GM12878 (cell line): Measurements from ENCODE around the gene SMURF1. TPM values are rescaled to one million over a fixed set of nuclear protein-coding genes. Genes with fewer than 3 reads are reported as not detected.

Source experiments
- ATAC-seq: fragments of 200-7000 bp; cut with Tn5 transposase; 3 replicates; pipeline ENCODE4 v1.9.1; 2020; ENCODE audit warnings: mild to moderate bottlenecking, moderate library complexity
- BruUV-seq: library from RNA; stranded (reverse); fragments of 400-500 nt; replicated peaks from 2 replicates; lab custom pipeline; 2021; lab: Mats Ljungman, UMichigan
- CTCF ChIA-PET: fragments of 300-600 bp; sonication (Branson Sonifier 250); formaldehyde crosslinking; extraction: SDS; loops from one replicate; lab custom pipeline; 2021; ENCODE audit warnings: inconsistent platforms; lab: Yijun Ruan, JAX
- POLR2A ChIA-PET: fragments of 350-600 bp; formaldehyde crosslinking; extraction: SDS; loops from one replicate; lab custom pipeline; 2021; ENCODE audit warnings: inconsistent platforms; lab: Charles Lee
- RAD21 ChIA-PET: fragments of 300-600 bp; sonication (Branson Sonifier 250); formaldehyde crosslinking; loops from one replicate; lab custom pipeline; 2023; ENCODE audit warnings: antibody characterized with exemption; ENCODE audit not compliant: unreplicated experiment; lab: Charles Lee
- SMC1A ChIA-PET: fragments of 300-600 bp; sonication (Branson Sonifier 250); formaldehyde crosslinking; loops from one replicate; lab custom pipeline; 2023; ENCODE audit not compliant: unreplicated experiment, uncharacterized antibody; lab: Charles Lee
- DNase-seq: peaks from one replicate; pipeline ENCODE4 v3.0.0-alpha.2; 2011; ENCODE audit warnings: low read depth, low spot score
- FAIRE-seq: peaks from 3 replicates; lab custom pipeline; 2011; peaks lifted over from hg19 to GRCh38; lab: Jason Lieb, UNC
- H2AFZ ChIP-seq: 2 replicates; pipeline ENCODE4 v1.6.0; 2011; ENCODE audit warnings: low read depth, low read length, control low read depth; ENCODE audit not compliant: control insufficient read depth
- H3K27ac ChIP-seq: 2 replicates; pipeline ENCODE4 v1.5.1; 2011; ENCODE audit warnings: control low read depth; ENCODE audit not compliant: control insufficient read depth, insufficient read depth
- H3K27me3 ChIP-seq, 2 experiments: replicated peaks in 1 of 2; 2 replicates each; pipeline versions ENCODE4 v1.6.0 to v1.6.1; 2011; ENCODE audit warnings: low read length in 1 of 2; ENCODE audit not compliant: control insufficient read depth in 2 of 2, insufficient read depth in 2 of 2
- H3K36me3 ChIP-seq, 2 experiments: 2 replicates each; pipeline ENCODE4 v1.5.1; 2011; ENCODE audit warnings: low read length in 1 of 2; ENCODE audit not compliant: control insufficient read depth in 2 of 2, insufficient read depth in 2 of 2
- H3K4me1 ChIP-seq: 2 replicates; pipeline ENCODE4 v1.6.1; 2011; ENCODE audit warnings: mild to moderate bottlenecking, low read length, moderate library complexity, mixed read lengths; ENCODE audit not compliant: control insufficient read depth, insufficient read depth
- H3K4me2 ChIP-seq: 2 replicates; pipeline ENCODE4 v1.6.0; 2011; ENCODE audit warnings: control low read depth; ENCODE audit not compliant: control insufficient read depth, insufficient read depth
- H3K4me3 ChIP-seq: fragments of 200-600 bp; sonication (generic); 2 replicates; pipeline ENCODE4 v1.5.1; 2016
- H3K79me2 ChIP-seq: 2 replicates; pipeline ENCODE4 v1.6.0; 2011; ENCODE audit warnings: low read length; ENCODE audit not compliant: control insufficient read depth, insufficient read depth
- H3K9ac ChIP-seq: 2 replicates; pipeline ENCODE4 v1.8.0; 2011; ENCODE audit warnings: low read length, control low read depth, mixed read lengths; ENCODE audit not compliant: control insufficient read depth, insufficient read depth
- H3K9me3 ChIP-seq: replicated peaks from 3 replicates; pipeline ENCODE4 v1.5.1; 2011; ENCODE audit warnings: mild to moderate bottlenecking, low read length; ENCODE audit not compliant: control insufficient read depth, insufficient read depth
- H4K20me1 ChIP-seq: 2 replicates; pipeline ENCODE4 v1.6.0; 2011; ENCODE audit not compliant: control insufficient read depth, insufficient read depth
- BCL3 ChIP-seq: IDR thresholded peaks from 2 replicates; pipeline ENCODE4 v1.6.1; 2011; ENCODE audit warnings: borderline replicate concordance, low read depth, mild to moderate bottlenecking, moderate library complexity, low read length; ENCODE audit not compliant: insufficient read depth, poor library complexity, severe bottlenecking
- EGR1 ChIP-seq, 2 experiments: IDR thresholded peaks; 1 replicate in 1 of 2; 2 replicates in 1 of 2; pipeline ENCODE4 v1.6.1; 2011 to 2012; ENCODE audit warnings: low read depth in 2 of 2, low read length in 2 of 2, borderline replicate concordance in 1 of 2, mild to moderate bottlenecking in 1 of 2, moderate library complexity in 1 of 2
- IKZF2 ChIP-seq, 2 experiments: fragments of 450-650 bp; IDR thresholded peaks; 2 replicates each; pipeline ENCODE4 v1.6.1; 2017; ENCODE audit warnings: mild to moderate bottlenecking in 2 of 2, moderate library complexity in 2 of 2
- JUND ChIP-seq: IDR thresholded peaks from 2 replicates; pipeline ENCODE4 v1.6.1; 2012; ENCODE audit warnings: low read depth, mild to moderate bottlenecking, low read length, improper control_type of control experiment, moderate library complexity
- MYC ChIP-seq: IDR thresholded peaks from 2 replicates; pipeline ENCODE4 v1.6.1; 2011; ENCODE audit warnings: mild to moderate bottlenecking, low read length, moderate library complexity, inconsistent platforms; ENCODE audit not compliant: insufficient read depth, insufficient replicate concordance, insufficient read length, severe bottlenecking
- NBN ChIP-seq: fragments of 450-650 bp; IDR thresholded peaks from 2 replicates; pipeline ENCODE4 v1.6.1; 2016
- SP1 ChIP-seq: IDR thresholded peaks from one replicate; pipeline ENCODE4 v1.6.1; 2011; ENCODE audit warnings: low read depth, low read length
- WGBS: methylation state at CpG from one replicate; pipeline ENCODE4 v1.1.6; 2016; ENCODE audit warnings: low lambda C conversion rate; ENCODE audit not compliant: insufficient replicate concordance, insufficient coverage; ENCODE audit errors: missing lambda C conversion rate; 5-methylcytosine and 5-hydroxymethylcytosine counted together
- in situ Hi-C: fragments of 300-500 bp; cut with MboI; formaldehyde crosslinking; loops from 9 replicates; pipeline ENCODE4 v1.14.3; 2018; ENCODE audit warnings: mixed read lengths
- intact Hi-C: fragments of 100-400 bp; cut with micrococcal nuclease; formaldehyde crosslinking; loops from one replicate; pipeline ENCODE4 v1.14.2; 2022; ENCODE audit not compliant: unreplicated experiment
- polyA plus RNA-seq, 11 experiments: library from polyadenylated mRNA; depleted of rRNA in 4 of 11; unstranded in 6 of 11; stranded (reverse) in 5 of 11; fragments of >200 nt; fragmentation: Nextera tagmentation in 4 of 11; fragmentation: Illumina TruSeq in 1 of 11; extraction: Ambion mirVana in 4 of 11; extraction: Trizol in 1 of 11; gene quantifications; 1 replicate in 1 of 11; 2 replicates in 10 of 11; pipeline versions ENCODE4 v1.2.1 to v1.2.3, GENCODE V29; 2011 to 2016; ENCODE audit warnings: inconsistent platforms in 2 of 11, missing spikeins in 2 of 11, low read depth in 1 of 11
- total RNA-seq, 4 experiments: library from RNA; depleted of rRNA in 3 of 4; stranded (reverse); fragments of >200 nt in 3 of 4; fragmentation: Illumina TruSeq in 1 of 4; extraction: Trizol in 1 of 4; gene quantifications; 2 replicates each; pipeline versions ENCODE4 v1.2.1 to v1.2.3, GENCODE V29; 2013 to 2021
- TF ChIP-seq, protein P1 (sequence below): fragments of 450-650 bp; conservative IDR thresholded peaks from 2 replicates; pipeline ENCODE4 v1.6.1; 2017; ENCODE audit warnings: mild to moderate bottlenecking, moderate library complexity

SMURF1 gene
- total and polyA plus RNA-seq, 10 of the 15 experiments (the other 5 are each of a cell fraction or from before 2014, with no cell fraction given) = 0.76 to 14.0 (median 7.9) TPM

DNA sequence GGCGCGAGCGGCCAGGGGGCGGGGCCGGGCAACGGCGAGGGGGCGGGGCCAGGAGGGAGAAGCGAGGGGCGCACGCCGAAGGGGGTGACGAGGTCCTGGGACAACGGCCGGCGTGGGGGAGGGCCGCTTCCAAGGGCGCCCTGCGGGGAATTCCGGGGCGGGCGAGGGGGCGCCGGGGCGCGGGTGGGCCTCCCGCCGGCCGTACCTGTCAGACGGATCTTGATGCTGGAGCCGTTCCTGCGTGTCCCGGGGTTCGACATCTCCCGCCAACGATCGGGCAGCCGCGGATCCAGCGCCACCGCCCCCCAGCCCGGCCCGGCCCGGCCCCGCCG lies 421 bp downstream of the SMURF1 start:
- H3K27ac ChIP-seq = peak overlapping the region; percentile 72
- no peaks in the 10 kb centered on the region for H3K9me3 ChIP-seq
- CTCF ChIA-PET = no interaction called here
- in situ Hi-C loops (no loop called here), intact Hi-C loops (loop anchor here (5.0 kb wide), 1 partner anchor 101 kb away; no protein-coding TSS in a partner anchor)
- H3K27me3 ChIP-seq = no peaks in the 10 kb centered on the region
- no peak overlapping the region for H3K4me2 ChIP-seq
- WGBS = under 1% methylated on average over 15 of the region's 46 CpGs
- SMC1A ChIA-PET = no interaction called here
- FAIRE-seq (no peak), ATAC-seq (peak; percentile 36; the same call in 1 of the 3 replicates), DNase-seq (no peak)
- peak overlapping the region; percentile 65 for H2AFZ ChIP-seq
- POLR2A ChIA-PET = interaction anchor here (0.5 to 1.0 kb wide), 2 partner anchors 10 to 13 kb away, joined by 3 to 7 read pairs; no protein-coding TSS in a partner anchor
- peaks cover 9% of the 10 kb centered on the region for H3K4me1 ChIP-seq
- no peaks in the 10 kb centered on the region; a peak in 1 of 4 replicates for H3K36me3 ChIP-seq
- H3K79me2 ChIP-seq = peaks cover 28% of the 10 kb centered on the region
- no peaks in the 10 kb centered on the region for H4K20me1 ChIP-seq
- H3K9ac ChIP-seq = peak overlapping the region; percentile 77; the same call in 1 of the 2 replicates
- TF ChIP-seq EGR1 (IDR thresholded peaks at IDR 0.05; ENCODE audit: borderline replicate concordance in 1 of 2, low read depth in 2 of 2, low read length in 2 of 2) = peak in 1 of 2 experiments; percentile 60; a peak in 1 of 3 replicates
- TF ChIP-seq BCL3 = no peak
- TF ChIP-seq IKZF2 (IDR thresholded peaks at IDR 0.05) = no peak
- peak; percentile 2 for TF ChIP-seq SP1
- TF ChIP-seq JUND = no peak
- TF ChIP-seq MYC = no peak
- TF ChIP-seq NBN = no peak
- TF ChIP-seq, protein P1, sequence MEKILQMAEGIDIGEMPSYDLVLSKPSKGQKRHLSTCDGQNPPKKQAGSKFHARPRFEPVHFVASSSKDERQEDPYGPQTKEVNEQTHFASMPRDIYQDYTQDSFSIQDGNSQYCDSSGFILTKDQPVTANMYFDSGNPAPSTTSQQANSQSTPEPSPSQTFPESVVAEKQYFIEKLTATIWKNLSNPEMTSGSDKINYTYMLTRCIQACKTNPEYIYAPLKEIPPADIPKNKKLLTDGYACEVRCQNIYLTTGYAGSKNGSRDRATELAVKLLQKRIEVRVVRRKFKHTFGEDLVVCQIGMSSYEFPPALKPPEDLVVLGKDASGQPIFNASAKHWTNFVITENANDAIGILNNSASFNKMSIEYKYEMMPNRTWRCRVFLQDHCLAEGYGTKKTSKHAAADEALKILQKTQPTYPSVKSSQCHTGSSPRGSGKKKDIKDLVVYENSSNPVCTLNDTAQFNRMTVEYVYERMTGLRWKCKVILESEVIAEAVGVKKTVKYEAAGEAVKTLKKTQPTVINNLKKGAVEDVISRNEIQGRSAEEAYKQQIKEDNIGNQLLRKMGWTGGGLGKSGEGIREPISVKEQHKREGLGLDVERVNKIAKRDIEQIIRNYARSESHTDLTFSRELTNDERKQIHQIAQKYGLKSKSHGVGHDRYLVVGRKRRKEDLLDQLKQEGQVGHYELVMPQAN = 0 out of 2 replicates have a peak, but pooled peaks have one; percentile 21
- BruUV-seq = no TSS peak
- RAD21 ChIA-PET = interaction anchor here (1.0 kb wide), 1 partner anchor 61 kb away, joined by 3 read pairs; no protein-coding TSS in a partner anchor
- H3K4me3 ChIP-seq = peak overlapping the region; percentile 64; the same call in 1 of the 2 replicates
